ENCODE data around the gene EML2. TPM values are rescaled to one million over a fixed set of nuclear protein-coding genes. Genes with fewer than 3 reads are reported as not detected.

Gene EML2
- total RNA-seq, 2 donors from 2014 or later: 47.3 to 55.6 TPM

DNA sequence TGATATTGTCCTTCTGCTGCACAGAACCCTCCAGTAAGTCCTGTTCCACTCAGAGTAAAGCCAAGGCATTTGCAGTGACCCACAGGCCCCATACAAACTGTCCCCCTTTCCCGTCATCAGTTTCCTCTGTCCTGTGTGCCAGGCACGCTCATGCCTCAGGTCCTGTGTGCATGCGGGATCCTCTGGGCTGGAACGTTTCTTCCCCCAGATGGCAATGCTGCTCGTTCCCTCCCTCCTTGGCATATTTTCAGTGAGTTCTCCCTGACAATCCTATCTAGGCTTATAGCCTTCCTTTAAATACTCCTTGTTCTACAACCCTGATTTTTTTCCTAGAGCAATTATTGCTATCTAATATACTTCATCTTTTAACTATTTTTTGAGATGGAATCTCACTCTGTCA lies 60.3 kb downstream of the EML2 start:
- no peaks in the 10 kb centered on the region for H3K36me3 ChIP-seq
- H3K27ac ChIP-seq: no peak overlapping the region
- H3K9me3 ChIP-seq: no peaks in the 10 kb centered on the region
- intact Hi-C loops (cut with DNase I): no loop called here
- no peaks in the 10 kb centered on the region for H3K27me3 ChIP-seq (replicated peaks; ENCODE audit: insufficient read depth)
- no peaks in the 10 kb centered on the region for H3K4me1 ChIP-seq (replicated peaks)
- TF ChIP-seq, protein P1, sequence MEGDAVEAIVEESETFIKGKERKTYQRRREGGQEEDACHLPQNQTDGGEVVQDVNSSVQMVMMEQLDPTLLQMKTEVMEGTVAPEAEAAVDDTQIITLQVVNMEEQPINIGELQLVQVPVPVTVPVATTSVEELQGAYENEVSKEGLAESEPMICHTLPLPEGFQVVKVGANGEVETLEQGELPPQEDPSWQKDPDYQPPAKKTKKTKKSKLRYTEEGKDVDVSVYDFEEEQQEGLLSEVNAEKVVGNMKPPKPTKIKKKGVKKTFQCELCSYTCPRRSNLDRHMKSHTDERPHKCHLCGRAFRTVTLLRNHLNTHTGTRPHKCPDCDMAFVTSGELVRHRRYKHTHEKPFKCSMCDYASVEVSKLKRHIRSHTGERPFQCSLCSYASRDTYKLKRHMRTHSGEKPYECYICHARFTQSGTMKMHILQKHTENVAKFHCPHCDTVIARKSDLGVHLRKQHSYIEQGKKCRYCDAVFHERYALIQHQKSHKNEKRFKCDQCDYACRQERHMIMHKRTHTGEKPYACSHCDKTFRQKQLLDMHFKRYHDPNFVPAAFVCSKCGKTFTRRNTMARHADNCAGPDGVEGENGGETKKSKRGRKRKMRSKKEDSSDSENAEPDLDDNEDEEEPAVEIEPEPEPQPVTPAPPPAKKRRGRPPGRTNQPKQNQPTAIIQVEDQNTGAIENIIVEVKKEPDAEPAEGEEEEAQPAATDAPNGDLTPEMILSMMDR (IDR thresholded peaks at IDR 0.05): no peak
- TF ChIP-seq POLR2A (IDR thresholded peaks at IDR 0.05): no peak
- no peak for TF ChIP-seq POLR2AphosphoS5 (IDR thresholded peaks at IDR 0.05)
- no peak for DNase-seq (ENCODE audit: low spot score)
- 38% methylated on average over 5 of the region's 5 CpGs for WGBS
- no peak overlapping the region for H3K4me3 ChIP-seq

GRCh38 chr19:45577111-45577905 lies 61.9 kb downstream of the EML2 start:
- 26% methylated on average over 11 of the region's 11 CpGs for WGBS
- H3K4me3 ChIP-seq: no peak overlapping the region
- H3K27me3 ChIP-seq (replicated peaks; ENCODE audit: insufficient read depth): no peaks in the 10 kb centered on the region
- H3K9me3 ChIP-seq: no peaks in the 10 kb centered on the region
- no peak for DNase-seq (ENCODE audit: low spot score)
- H3K4me1 ChIP-seq (replicated peaks): no peaks in the 10 kb centered on the region
- no peaks in the 10 kb centered on the region for H3K36me3 ChIP-seq
- peak overlapping the region in 1 of 2 donors; percentile 18 for H3K27ac ChIP-seq
- TF ChIP-seq POLR2A (IDR thresholded peaks at IDR 0.05): no peak
- peak; percentile 51 for TF ChIP-seq POLR2AphosphoS5 (IDR thresholded peaks at IDR 0.05)
- TF ChIP-seq, protein P1 (IDR thresholded peaks at IDR 0.05): no peak
- intact Hi-C loops (cut with DNase I): no loop called here

DNA sequence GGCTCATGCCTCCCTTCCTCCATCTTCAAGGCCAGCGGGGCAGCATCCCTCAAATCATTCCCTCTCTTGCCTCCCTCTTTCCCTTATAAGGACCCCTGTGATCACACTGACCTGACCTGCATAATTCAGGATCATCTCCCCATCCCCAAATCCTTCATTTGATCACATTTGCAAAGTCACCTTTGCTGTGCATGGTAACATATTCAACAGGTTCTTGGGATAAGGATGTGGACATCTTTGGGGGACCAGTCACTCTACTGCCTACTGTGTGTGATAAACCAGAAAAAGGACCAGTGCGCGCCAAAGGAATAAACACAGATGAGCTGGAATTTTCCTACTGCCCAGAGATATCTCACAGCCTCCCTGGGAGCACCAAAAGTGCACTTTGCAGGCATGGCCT lies 62.5 kb downstream of the EML2 start:
- intact Hi-C loops (cut with DNase I): no loop called here

DNA sequence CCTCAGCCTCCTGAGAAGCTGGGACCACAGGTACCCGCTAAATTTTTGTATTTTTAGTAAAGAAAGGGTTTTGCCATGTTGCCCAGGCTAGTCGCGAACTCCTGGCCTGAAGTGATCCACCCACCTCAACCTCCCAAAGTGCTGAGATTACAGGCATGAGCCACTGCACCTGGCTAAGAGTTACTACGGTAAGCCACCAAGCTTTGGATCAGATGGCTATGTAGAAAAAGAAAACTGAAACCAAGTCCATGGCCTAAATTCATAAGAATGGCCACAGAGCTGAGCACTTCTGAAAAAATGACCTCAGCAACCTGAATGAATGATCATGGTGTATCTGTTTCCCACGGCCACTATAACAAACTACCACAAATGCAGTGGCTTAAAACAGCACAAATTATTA lies 64.0 kb downstream of the EML2 start:
- no peak for TF ChIP-seq POLR2AphosphoS5 (IDR thresholded peaks at IDR 0.05)
- no peak for TF ChIP-seq POLR2A (IDR thresholded peaks at IDR 0.05)
- TF ChIP-seq, protein P1 (IDR thresholded peaks at IDR 0.05): no peak
- Histone ChIP-seq H3K27ac (no peak overlapping the region), H3K27me3 (replicated peaks; ENCODE audit: insufficient read depth) (no peaks in the 10 kb centered on the region), H3K4me1 (replicated peaks) (no peaks in the 10 kb centered on the region), H3K9me3 (no peaks in the 10 kb centered on the region), H3K36me3 (no peaks in the 10 kb centered on the region), H3K4me3 (no peak overlapping the region)
- no peak for DNase-seq (ENCODE audit: low spot score)
- WGBS: 93% methylated on average over 5 of the region's 5 CpGs
- intact Hi-C loops (cut with DNase I): no loop called here

More for the DNA sequence above, 62.5 kb downstream of the EML2 start:
- no peaks in the 10 kb centered on the region for H3K36me3 ChIP-seq
- no peak for DNase-seq (ENCODE audit: low spot score)
- peak overlapping the region in 1 of 2 donors; percentile 18 for H3K27ac ChIP-seq
- H3K4me3 ChIP-seq: no peak overlapping the region
- 73% methylated on average over 3 of the region's 3 CpGs for WGBS
- H3K9me3 ChIP-seq: no peaks in the 10 kb centered on the region
- TF ChIP-seq, protein P1 (IDR thresholded peaks at IDR 0.05): no peak
- H3K4me1 ChIP-seq (replicated peaks): no peaks in the 10 kb centered on the region
- no peaks in the 10 kb centered on the region for H3K27me3 ChIP-seq (replicated peaks; ENCODE audit: insufficient read depth)

DNA sequence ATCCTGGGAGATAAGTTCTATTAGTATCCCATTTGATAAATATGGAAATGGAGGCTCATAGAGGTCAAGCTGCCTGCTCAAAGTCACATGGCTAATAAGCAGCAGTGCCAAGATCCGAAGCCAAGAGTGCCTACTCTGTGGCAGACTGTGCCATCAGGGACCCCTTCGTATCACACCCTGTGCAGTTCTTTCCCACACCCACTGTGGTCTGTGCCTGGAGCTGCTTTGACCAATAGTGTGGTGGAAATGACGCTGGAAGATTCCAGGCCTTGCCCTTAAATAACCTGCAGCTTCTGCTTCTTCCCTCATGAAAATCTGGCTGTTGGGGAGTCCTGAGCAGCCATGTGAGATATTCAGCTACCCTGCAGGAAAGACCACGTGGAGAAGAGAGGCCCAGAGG lies 64.7 kb downstream of the EML2 start:
- TF ChIP-seq POLR2AphosphoS5 (IDR thresholded peaks at IDR 0.05) (no peak), POLR2A (IDR thresholded peaks at IDR 0.05) (no peak)
- TF ChIP-seq, protein P1 (IDR thresholded peaks at IDR 0.05): no peak
- Histone ChIP-seq H3K9me3 (no peaks in the 10 kb centered on the region), H3K36me3 (no peaks in the 10 kb centered on the region), H3K27ac (no peak overlapping the region), H3K27me3 (replicated peaks; ENCODE audit: insufficient read depth) (no peaks in the 10 kb centered on the region), H3K4me3 (no peak overlapping the region), H3K4me1 (replicated peaks) (no peaks in the 10 kb centered on the region)
- intact Hi-C loops (cut with DNase I): no loop called here
- no peak for DNase-seq (ENCODE audit: low spot score)
- 87% methylated on average over 4 of the region's 4 CpGs for WGBS
